ENCODE results near the gene VENTX. TPM values are rescaled to one million over a fixed set of nuclear protein-coding genes. Genes with fewer than 3 reads are reported as not detected.

The VENTX gene
- total RNA-seq, 1 experiment from 2014 or later = 28.0 TPM

GRCh38 chr10:133230387-133231195, 7.1 kb upstream of the VENTX start (continued):
- TF ChIP-seq STAT6 (CRISPR knock-in tag; conservative IDR thresholded peaks at IDR 0.05; ENCODE audit: low read depth) = no peak
- TF ChIP-seq CTCF (IDR thresholded peaks at IDR 0.05) = no peak
- no peak for TF ChIP-seq NR1H2 (CRISPR knock-in tag; IDR thresholded peaks at IDR 0.05)
- no peak for TF ChIP-seq AFF4 (CRISPR knock-in tag; IDR thresholded peaks at IDR 0.05; ENCODE audit: borderline replicate concordance)
- no peak for TF ChIP-seq CREB1 (CRISPR knock-in tag; IDR thresholded peaks at IDR 0.05)
- no peak for TF ChIP-seq ZSCAN18 (CRISPR knock-in tag; IDR thresholded peaks at IDR 0.05)
- TF ChIP-seq CREM (CRISPR knock-in tag; IDR thresholded peaks at IDR 0.05) = no peak
- no peak for TF ChIP-seq ZNF425 (CRISPR knock-in tag; conservative IDR thresholded peaks at IDR 0.05)
- TF ChIP-seq HMGXB4 (CRISPR knock-in tag; IDR thresholded peaks at IDR 0.05) = no peak
- no peak for TF ChIP-seq ZNF138 (CRISPR knock-in tag; conservative IDR thresholded peaks at IDR 0.05)
- TF ChIP-seq CDX4 (CRISPR knock-in tag; IDR thresholded peaks at IDR 0.05; ENCODE audit: borderline replicate concordance) = no peak
- no peak for TF ChIP-seq MXD4 (CRISPR knock-in tag; IDR thresholded peaks at IDR 0.05; ENCODE audit: borderline replicate concordance)
- TF ChIP-seq FOXP1 (CRISPR knock-in tag; IDR thresholded peaks at IDR 0.05; ENCODE audit: borderline replicate concordance) = peak; percentile 96
- no peak for TF ChIP-seq PREB (CRISPR knock-in tag; IDR thresholded peaks at IDR 0.05; ENCODE audit: borderline replicate concordance)
- peak; percentile 83; the same call in 1 of the 2 replicates for TF ChIP-seq ELF4 (CRISPR knock-in tag; IDR thresholded peaks at IDR 0.05; ENCODE audit: low read depth)
- TF ChIP-seq TP53 (CRISPR knock-in tag; IDR thresholded peaks at IDR 0.05) = no peak
- no peak for TF ChIP-seq MLX (CRISPR knock-in tag; IDR thresholded peaks at IDR 0.05)
- no peak for TF ChIP-seq SMAD4 (CRISPR knock-in tag; IDR thresholded peaks at IDR 0.05)
- no peak for TF ChIP-seq ERG (CRISPR knock-in tag; IDR thresholded peaks at IDR 0.05)
